ENCODE measurements around the gene A2ML1. TPM values are rescaled to one million over a fixed set of nuclear protein-coding genes. Genes with fewer than 3 reads are reported as not detected.
A peak's percentile ranks its signal among the peaks of the same experiment; 100 is the strongest.

Gene A2ML1
- total and polyA plus RNA-seq, 2 donors: 1.8 to 30.0 TPM

DNA sequence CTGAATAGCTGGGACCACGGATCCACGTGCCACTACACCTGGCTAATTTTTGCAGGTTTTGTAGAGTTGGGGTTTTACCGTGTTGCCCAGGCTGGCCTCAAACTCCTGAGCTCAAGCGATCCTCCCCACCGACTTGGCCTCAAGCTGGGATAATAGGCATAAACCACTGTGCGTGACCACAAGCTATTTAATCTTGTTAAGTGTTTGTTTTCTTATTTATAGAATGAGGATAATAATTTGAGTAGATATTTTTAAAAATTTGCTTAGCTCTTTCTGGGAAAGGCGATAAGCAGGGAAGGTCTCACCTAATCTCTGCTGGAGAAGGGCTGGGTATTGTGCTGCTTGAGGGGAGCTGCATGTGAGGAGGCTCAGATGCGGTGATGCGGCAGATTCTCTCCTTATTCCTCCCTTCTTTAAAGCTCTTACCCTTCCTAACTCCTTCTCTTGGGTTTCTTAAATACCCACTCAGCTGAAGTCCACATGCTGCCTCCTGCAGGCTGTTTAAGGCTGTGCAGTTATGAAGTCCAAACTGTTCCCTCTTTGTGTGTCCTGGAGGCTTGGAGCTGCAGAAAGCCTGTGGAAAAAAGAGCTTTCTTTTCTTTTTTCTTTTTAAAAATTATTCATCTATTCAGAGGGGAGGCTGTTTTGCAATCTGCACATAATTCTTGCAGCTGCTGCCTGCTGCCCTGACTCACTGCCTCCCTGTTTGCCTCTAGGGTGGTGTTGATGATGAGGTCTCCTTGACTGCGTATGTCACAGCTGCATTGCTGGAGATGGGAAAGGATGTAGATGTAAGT lies 37.9 kb downstream of the A2ML1 start:
- Histone ChIP-seq H3K27ac (ENCODE audit: low read depth in 1 of 2, low read length in 1 of 2) (no peak overlapping the region), H3K27me3 (ENCODE audit: control insufficient read depth in 2 of 2, insufficient read depth in 1 of 2, low read length in 1 of 2) (no peaks in the 10 kb centered on the region), H3K4me1 (ENCODE audit: control insufficient read depth in 2 of 2, insufficient read depth in 2 of 2, low read length in 2 of 2) (no peaks in the 10 kb centered on the region), H3K36me3 (ENCODE audit: control insufficient read depth in 2 of 2, insufficient read depth in 2 of 2, low read length in 1 of 2) (no peaks in the 10 kb centered on the region), H3K9me3 (ENCODE audit: control insufficient read depth in 2 of 2, insufficient read depth in 1 of 2, low read length in 1 of 2) (no peaks in the 10 kb centered on the region), H3K4me3 (ENCODE audit: low read length in 2 of 2) (no peak overlapping the region)
- WGBS: 84% methylated on average over 10 of the region's 10 CpGs
- DNase-seq (ENCODE audit: low read depth in 6 of 9, low spot score in 9 of 9): peak in 8 of 9 donors; percentile 28 to 68 (median 35)

DNA sequence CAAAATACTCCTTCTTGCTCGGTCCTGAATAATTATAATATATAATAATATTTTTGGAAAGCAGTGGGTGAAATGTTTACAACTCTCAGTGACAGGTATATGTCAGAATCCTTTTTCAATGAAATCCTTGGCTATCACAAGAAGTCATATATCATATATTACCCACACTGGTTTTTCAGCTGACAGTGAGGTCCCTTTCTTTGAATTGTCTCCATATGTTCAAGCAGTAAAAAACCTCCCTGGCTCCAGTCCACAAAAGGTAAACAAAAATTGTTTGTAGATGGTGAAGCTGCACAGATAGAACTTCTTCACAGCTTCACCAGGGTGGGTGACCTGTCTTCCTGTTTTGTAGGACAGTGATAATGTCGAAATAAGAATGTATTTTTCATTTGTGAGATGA lies 44.0 kb downstream of the A2ML1 start:
- H3K9me3 ChIP-seq (ENCODE audit: control insufficient read depth in 2 of 2, insufficient read depth in 1 of 2, low read length in 1 of 2): no peaks in the 10 kb centered on the region
- 95% methylated on average over 2 of the region's 2 CpGs for WGBS
- H3K4me3 ChIP-seq (ENCODE audit: low read length in 2 of 2): no peak overlapping the region
- no peaks in the 10 kb centered on the region for H3K27me3 ChIP-seq (ENCODE audit: control insufficient read depth in 2 of 2, insufficient read depth in 1 of 2, low read length in 1 of 2)
- H3K4me1 ChIP-seq (ENCODE audit: control insufficient read depth in 2 of 2, insufficient read depth in 2 of 2, low read length in 2 of 2): no peaks in the 10 kb centered on the region
- H3K27ac ChIP-seq (ENCODE audit: low read depth in 1 of 2, low read length in 1 of 2): no peak overlapping the region
- DNase-seq (ENCODE audit: low read depth in 6 of 9, low spot score in 9 of 9): no peak
- no peaks in the 10 kb centered on the region for H3K36me3 ChIP-seq (ENCODE audit: control insufficient read depth in 2 of 2, insufficient read depth in 2 of 2, low read length in 1 of 2)

DNA sequence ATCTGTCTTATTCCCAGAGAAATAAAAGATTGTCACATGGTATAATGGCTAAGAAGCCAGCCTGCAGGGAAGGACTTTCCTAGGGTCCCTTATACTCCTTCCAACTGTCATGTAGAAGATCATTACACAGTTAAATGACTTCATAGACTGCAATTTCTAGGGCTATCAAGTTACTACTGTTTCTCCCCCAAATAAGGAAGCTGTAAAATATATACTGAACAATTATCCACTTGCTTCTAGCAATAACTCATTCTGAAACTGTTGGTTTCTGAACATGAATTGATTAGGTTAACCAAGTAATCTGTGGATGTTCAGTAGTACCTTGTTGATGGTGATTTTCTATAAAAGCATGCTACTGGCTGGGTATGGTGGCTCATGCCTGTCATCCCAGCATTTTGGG lies 44.6 kb downstream of the A2ML1 start:
- no peaks in the 10 kb centered on the region for H3K4me1 ChIP-seq (ENCODE audit: control insufficient read depth in 2 of 2, insufficient read depth in 2 of 2, low read length in 2 of 2)
- H3K27me3 ChIP-seq (ENCODE audit: control insufficient read depth in 2 of 2, insufficient read depth in 1 of 2, low read length in 1 of 2): no peaks in the 10 kb centered on the region
- H3K27ac ChIP-seq (ENCODE audit: low read depth in 1 of 2, low read length in 1 of 2): no peak overlapping the region
- no peaks in the 10 kb centered on the region for H3K36me3 ChIP-seq (ENCODE audit: control insufficient read depth in 2 of 2, insufficient read depth in 2 of 2, low read length in 1 of 2)
- H3K9me3 ChIP-seq (ENCODE audit: control insufficient read depth in 2 of 2, insufficient read depth in 1 of 2, low read length in 1 of 2): no peaks in the 10 kb centered on the region
- DNase-seq (ENCODE audit: low read depth in 6 of 9, low spot score in 9 of 9): no peak
- no peak overlapping the region for H3K4me3 ChIP-seq (ENCODE audit: low read length in 2 of 2)

DNA sequence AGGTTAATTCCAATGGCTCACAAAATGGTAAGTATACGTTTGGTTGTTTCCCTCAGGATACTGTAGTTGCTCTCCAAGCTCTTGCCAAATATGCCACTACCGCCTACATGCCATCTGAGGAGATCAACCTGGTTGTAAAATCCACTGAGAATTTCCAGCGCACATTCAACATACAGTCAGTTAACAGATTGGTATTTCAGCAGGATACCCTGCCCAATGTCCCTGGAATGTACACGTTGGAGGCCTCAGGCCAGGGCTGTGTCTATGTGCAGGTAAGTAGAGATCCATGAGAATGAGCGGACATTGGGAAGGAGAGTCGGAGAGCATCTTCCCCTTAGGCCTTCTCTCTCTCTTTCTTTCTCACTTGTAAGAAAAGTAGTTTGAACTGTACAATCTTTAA lies 45.4 kb downstream of the A2ML1 start:
- no peak overlapping the region for H3K27ac ChIP-seq (ENCODE audit: low read depth in 1 of 2, low read length in 1 of 2)
- H3K36me3 ChIP-seq (ENCODE audit: control insufficient read depth in 2 of 2, insufficient read depth in 2 of 2, low read length in 1 of 2): no peaks in the 10 kb centered on the region
- no peak overlapping the region for H3K4me3 ChIP-seq (ENCODE audit: low read length in 2 of 2)
- H3K27me3 ChIP-seq (ENCODE audit: control insufficient read depth in 2 of 2, insufficient read depth in 1 of 2, low read length in 1 of 2): no peaks in the 10 kb centered on the region
- no peaks in the 10 kb centered on the region for H3K9me3 ChIP-seq (ENCODE audit: control insufficient read depth in 2 of 2, insufficient read depth in 1 of 2, low read length in 1 of 2)
- no peaks in the 10 kb centered on the region for H3K4me1 ChIP-seq (ENCODE audit: control insufficient read depth in 2 of 2, insufficient read depth in 2 of 2, low read length in 2 of 2)
- WGBS: 97% methylated on average over 6 of the region's 6 CpGs
- no peak for DNase-seq (ENCODE audit: low read depth in 6 of 9, low spot score in 9 of 9)

DNA sequence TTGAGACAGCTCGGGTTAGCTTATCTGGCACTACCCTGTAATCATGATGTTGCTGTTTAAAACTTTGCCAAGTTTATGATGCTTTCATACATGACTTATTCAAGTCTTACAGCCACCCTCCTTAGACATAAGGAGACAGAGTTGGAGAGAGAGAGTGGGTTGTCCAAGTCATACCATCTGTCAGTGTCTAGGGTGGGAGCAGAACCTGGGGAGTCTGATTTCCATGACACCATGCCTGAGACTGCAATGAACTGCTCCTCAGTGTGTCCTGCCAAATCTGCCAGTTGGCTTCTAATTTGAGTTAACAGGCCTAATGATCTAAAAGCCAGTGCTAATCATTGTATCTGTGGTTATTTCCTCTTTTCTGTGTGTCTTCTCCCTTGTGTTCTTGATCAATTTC lies 48.2 kb downstream of the A2ML1 start:
- Histone ChIP-seq H3K27ac (ENCODE audit: low read depth in 1 of 2, low read length in 1 of 2) (no peak overlapping the region), H3K27me3 (ENCODE audit: control insufficient read depth in 2 of 2, insufficient read depth in 1 of 2, low read length in 1 of 2) (no peaks in the 10 kb centered on the region), H3K9me3 (ENCODE audit: control insufficient read depth in 2 of 2, insufficient read depth in 1 of 2, low read length in 1 of 2) (no peaks in the 10 kb centered on the region), H3K4me3 (ENCODE audit: low read length in 2 of 2) (no peak overlapping the region), H3K36me3 (ENCODE audit: control insufficient read depth in 2 of 2, insufficient read depth in 2 of 2, low read length in 1 of 2) (no peaks in the 10 kb centered on the region), H3K4me1 (ENCODE audit: control insufficient read depth in 2 of 2, insufficient read depth in 2 of 2, low read length in 2 of 2) (no peaks in the 10 kb centered on the region)
- no peak for DNase-seq (ENCODE audit: low read depth in 6 of 9, low spot score in 9 of 9)
- 93% methylated on average over 1 of the region's 1 CpG for WGBS

DNA sequence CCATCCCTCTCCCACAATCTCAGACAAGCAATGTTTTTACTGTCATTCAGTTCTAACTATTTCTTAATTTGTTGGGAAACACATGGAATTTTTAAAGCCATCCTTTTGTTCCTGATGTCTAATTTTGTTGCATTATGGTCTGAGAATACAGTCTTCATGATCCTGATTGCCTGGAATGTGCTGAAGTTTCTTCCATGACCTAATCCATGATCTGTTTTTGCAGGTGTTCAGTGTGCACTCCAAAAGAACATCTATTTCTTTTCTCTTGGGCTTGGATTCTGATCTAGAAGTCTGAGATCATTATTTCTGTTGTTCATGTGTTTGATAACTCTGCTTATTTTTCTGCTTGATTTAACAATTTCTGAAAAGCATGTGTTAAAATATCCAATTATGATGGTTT lies 48.6 kb downstream of the A2ML1 start:
- Histone ChIP-seq H3K36me3 (ENCODE audit: control insufficient read depth in 2 of 2, insufficient read depth in 2 of 2, low read length in 1 of 2) (no peaks in the 10 kb centered on the region), H3K9me3 (ENCODE audit: control insufficient read depth in 2 of 2, insufficient read depth in 1 of 2, low read length in 1 of 2) (no peaks in the 10 kb centered on the region), H3K27ac (ENCODE audit: low read depth in 1 of 2, low read length in 1 of 2) (no peak overlapping the region), H3K4me3 (ENCODE audit: low read length in 2 of 2) (no peak overlapping the region), H3K4me1 (ENCODE audit: control insufficient read depth in 2 of 2, insufficient read depth in 2 of 2, low read length in 2 of 2) (no peaks in the 10 kb centered on the region), H3K27me3 (ENCODE audit: control insufficient read depth in 2 of 2, insufficient read depth in 1 of 2, low read length in 1 of 2) (no peaks in the 10 kb centered on the region)
- DNase-seq (ENCODE audit: low read depth in 6 of 9, low spot score in 9 of 9): no peak

DNA sequence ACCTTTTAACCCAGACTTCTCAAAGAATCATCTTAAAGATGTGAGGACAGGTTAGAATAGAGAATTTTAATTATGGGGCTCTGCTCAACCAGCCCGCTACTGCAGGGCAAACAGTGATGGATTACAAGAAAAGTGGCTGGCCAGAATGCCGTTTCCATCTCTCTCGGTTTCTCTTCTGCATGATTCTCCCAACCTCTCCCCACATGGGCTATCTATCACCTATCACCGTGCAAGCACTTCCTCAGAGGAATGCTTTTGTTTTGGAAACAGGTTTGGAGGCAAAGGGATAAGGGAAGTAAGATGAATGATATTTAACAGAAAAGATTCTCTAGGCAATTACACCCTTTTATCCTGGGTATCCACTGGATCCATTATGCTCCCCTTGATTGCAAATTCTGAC lies 54.5 kb downstream of the A2ML1 start:
- H3K4me1 ChIP-seq (ENCODE audit: control insufficient read depth in 2 of 2, insufficient read depth in 2 of 2, low read length in 2 of 2): no peaks in the 10 kb centered on the region
- H3K27ac ChIP-seq (ENCODE audit: low read depth in 1 of 2, low read length in 1 of 2): no peak overlapping the region
- no peaks in the 10 kb centered on the region for H3K9me3 ChIP-seq (ENCODE audit: control insufficient read depth in 2 of 2, insufficient read depth in 1 of 2, low read length in 1 of 2)
- no peak for DNase-seq (ENCODE audit: low read depth in 6 of 9, low spot score in 9 of 9)
- H3K4me3 ChIP-seq (ENCODE audit: low read length in 2 of 2): no peak overlapping the region
- no peaks in the 10 kb centered on the region for H3K27me3 ChIP-seq (ENCODE audit: control insufficient read depth in 2 of 2, insufficient read depth in 1 of 2, low read length in 1 of 2)
- H3K36me3 ChIP-seq (ENCODE audit: control insufficient read depth in 2 of 2, insufficient read depth in 2 of 2, low read length in 1 of 2): no peaks in the 10 kb centered on the region
- 95% methylated on average over 4 of the region's 4 CpGs for WGBS

DNA sequence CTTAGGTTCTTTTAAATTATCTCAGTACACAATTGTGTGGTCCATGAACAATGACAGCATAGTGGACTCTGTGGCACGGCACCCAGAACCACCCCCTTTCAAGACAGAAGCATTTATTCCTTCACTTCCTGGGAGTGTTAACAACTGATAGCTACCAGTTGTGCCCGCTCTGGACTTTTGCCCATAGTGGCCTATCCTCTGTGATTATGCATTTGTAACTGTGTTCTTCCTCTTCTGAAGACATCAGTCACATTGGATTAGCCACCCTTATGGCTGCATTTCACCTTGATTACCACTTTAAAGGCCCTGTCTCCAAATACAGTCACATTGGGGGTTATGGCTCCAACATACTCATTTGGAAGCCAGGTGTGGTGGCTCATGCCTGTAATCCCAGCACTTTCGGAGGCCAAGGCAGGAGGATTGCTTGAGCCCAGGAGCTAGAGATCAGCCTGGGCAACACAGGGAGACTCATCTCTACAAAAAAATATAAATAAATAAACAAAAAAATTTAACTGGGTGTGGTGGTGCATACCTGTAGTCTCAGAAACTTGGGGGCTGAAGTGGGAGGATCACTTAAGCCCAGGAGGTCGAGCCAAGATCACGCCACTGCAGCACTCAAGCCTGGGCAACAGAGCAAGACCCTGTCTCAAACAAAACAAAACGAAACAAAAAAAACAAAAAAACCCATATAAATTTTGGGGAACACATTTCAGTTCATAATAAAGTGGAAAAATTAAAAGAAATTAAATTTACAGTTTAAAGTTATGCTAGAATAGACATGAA lies 64.3 kb downstream of the A2ML1 start:
- no peak overlapping the region for H3K27ac ChIP-seq (ENCODE audit: low read depth in 1 of 2, low read length in 1 of 2)
- H3K9me3 ChIP-seq (ENCODE audit: control insufficient read depth in 2 of 2, insufficient read depth in 1 of 2, low read length in 1 of 2): no peaks in the 10 kb centered on the region
- H3K4me3 ChIP-seq (ENCODE audit: low read length in 2 of 2): no peak overlapping the region
- no peaks in the 10 kb centered on the region for H3K4me1 ChIP-seq (ENCODE audit: control insufficient read depth in 2 of 2, insufficient read depth in 2 of 2, low read length in 2 of 2)
- WGBS: 96% methylated on average over 6 of the region's 6 CpGs
- no peak for DNase-seq (ENCODE audit: low read depth in 6 of 9, low spot score in 9 of 9)
- H3K27me3 ChIP-seq (ENCODE audit: control insufficient read depth in 2 of 2, insufficient read depth in 1 of 2, low read length in 1 of 2): no peaks in the 10 kb centered on the region
- no peaks in the 10 kb centered on the region for H3K36me3 ChIP-seq (ENCODE audit: control insufficient read depth in 2 of 2, insufficient read depth in 2 of 2, low read length in 1 of 2)

DNA sequence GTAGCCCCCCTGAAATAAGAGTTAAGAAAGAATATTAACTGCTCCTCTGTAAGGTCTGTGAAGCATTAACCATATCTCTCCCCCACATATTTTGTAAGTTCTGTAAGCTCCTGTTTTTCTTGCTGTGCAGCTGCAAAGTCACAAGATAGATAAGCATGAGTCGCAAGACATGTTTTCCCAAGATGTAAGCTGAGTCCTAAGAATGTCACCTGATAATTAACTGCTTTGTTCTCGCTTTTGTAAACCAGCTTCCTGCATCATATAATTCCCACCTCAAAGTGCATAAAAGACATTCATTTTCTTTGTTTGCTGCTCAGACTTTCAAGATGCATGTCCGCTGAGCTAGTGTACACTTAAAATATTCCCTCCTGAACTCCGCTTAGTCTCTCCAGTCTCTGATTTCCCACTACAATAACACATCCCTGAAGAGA lies 64.9 kb downstream of the A2ML1 start:
- Histone ChIP-seq H3K4me1 (ENCODE audit: control insufficient read depth in 2 of 2, insufficient read depth in 2 of 2, low read length in 2 of 2) (no peaks in the 10 kb centered on the region), H3K27me3 (ENCODE audit: control insufficient read depth in 2 of 2, insufficient read depth in 1 of 2, low read length in 1 of 2) (no peaks in the 10 kb centered on the region), H3K9me3 (ENCODE audit: control insufficient read depth in 2 of 2, insufficient read depth in 1 of 2, low read length in 1 of 2) (no peaks in the 10 kb centered on the region), H3K27ac (ENCODE audit: low read depth in 1 of 2, low read length in 1 of 2) (no peak overlapping the region), H3K36me3 (ENCODE audit: control insufficient read depth in 2 of 2, insufficient read depth in 2 of 2, low read length in 1 of 2) (no peaks in the 10 kb centered on the region), H3K4me3 (ENCODE audit: low read length in 2 of 2) (no peak overlapping the region)
- DNase-seq (ENCODE audit: low read depth in 6 of 9, low spot score in 9 of 9): no peak
- WGBS: 91% methylated on average over 4 of the region's 4 CpGs

Measured in thymus (tissue), 11 donors.